HG03103 (cell line): Measurements from ENCODE around the gene PTGER1.
"Not testable (repeated sequence)": the region's sequence is repeated elsewhere in the genome, so short reads cannot be mapped to it uniquely, and the experiment has no call there.

Source experiments
- ATAC-seq: cut with Tn5 transposase; IDR thresholded peaks from one replicate; pipeline ENCODE4 v1.9.1; 2021; ENCODE audit warnings: low read depth; ENCODE audit not compliant: unreplicated experiment

Gene PTGER1

GRCh38 chr19:14475251-14476073 is at the start of gene PTGER1:
PTGER1 (minus strand) TSS chr19:14475354; CDS start chr19:14474320, 1,034 bp downstream.
- no peak for ATAC-seq

- ATAC-seq, result no peak
These were observed 45.4 kb upstream of the PTGER1 start for GRCh38 chr19:14520543-14520942.

GRCh38 chr19:14519860-14520407 is 44.8 kb upstream of the PTGER1 start:
- ATAC-seq, result no peak

GRCh38 chr19:14519245-14519859 is 44.2 kb upstream of the PTGER1 start:
- ATAC-seq, result no peak

- ATAC-seq, result peak; percentile 41
These were observed 42.8 kb upstream of the PTGER1 start, which contains the start of gene DNAJB1 for GRCh38 chr19:14517840-14518505. DNAJB1 (minus strand) TSS chr19:14518397; CDS start chr19:14518349, 48 bp downstream.

GRCh38 chr19:14517446-14517839 is 42.3 kb upstream of the PTGER1 start:
- no peak for ATAC-seq

- no peak for ATAC-seq
These were observed 41.7 kb upstream of the PTGER1 start for GRCh38 chr19:14516746-14517438.

GRCh38 chr19:14516048-14516534 is 40.9 kb upstream of the PTGER1 start:
- ATAC-seq, result no peak

- ATAC-seq, result no peak
These were observed 40.4 kb upstream of the PTGER1 start for GRCh38 chr19:14515501-14516047.

GRCh38 chr19:14514215-14514863 is 39.2 kb upstream of the PTGER1 start:
- ATAC-seq, result no peak

- no peak for ATAC-seq
These were observed 37.3 kb upstream of the PTGER1 start for GRCh38 chr19:14512406-14512961.

GRCh38 chr19:14511229-14511593 is 36.1 kb upstream of the PTGER1 start:
- ATAC-seq, result no peak

GRCh38 chr19:14510311-14511228 is 35.4 kb upstream of the PTGER1 start:
- no peak for ATAC-seq

GRCh38 chr19:14507704-14508542 is 32.8 kb upstream of the PTGER1 start:
- ATAC-seq, result no peak

GRCh38 chr19:14505488-14506239 is 30.5 kb upstream of the PTGER1 start:
- no peak for ATAC-seq

GRCh38 chr19:14504575-14504974 is 29.4 kb upstream of the PTGER1 start:
- not testable (repeated sequence) for ATAC-seq

- no peak for ATAC-seq
These were observed 28.1 kb upstream of the PTGER1 start for GRCh38 chr19:14503285-14503684.
